GM18861 (cell line): Measurements from ENCODE around the gene PCNX4.

Experiments used
- ATAC-seq: cut with Tn5 transposase; IDR thresholded peaks from one replicate; pipeline ENCODE4 v1.9.1; 2021; ENCODE audit not compliant: unreplicated experiment

PCNX4 gene

DNA sequence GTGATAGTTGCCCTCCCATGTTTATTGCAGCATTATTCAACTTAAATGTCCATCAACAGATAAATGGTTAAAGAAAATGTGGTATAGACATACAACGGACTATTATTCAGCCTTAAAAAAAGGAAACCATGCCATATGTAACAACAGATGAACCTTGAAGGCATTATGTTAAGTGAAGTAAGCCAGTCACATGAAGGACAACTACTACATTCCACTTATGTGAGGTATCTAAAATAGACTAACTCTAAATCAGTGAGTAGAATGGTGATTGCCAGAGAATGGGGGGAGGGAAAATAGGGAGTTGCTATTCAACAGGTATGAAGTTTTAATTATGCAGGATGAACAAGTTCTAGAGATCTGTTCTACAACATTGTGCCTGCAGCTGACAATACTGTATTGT lies 10.1 kb downstream of the PCNX4 start:
- ATAC-seq, result no peak

DNA sequence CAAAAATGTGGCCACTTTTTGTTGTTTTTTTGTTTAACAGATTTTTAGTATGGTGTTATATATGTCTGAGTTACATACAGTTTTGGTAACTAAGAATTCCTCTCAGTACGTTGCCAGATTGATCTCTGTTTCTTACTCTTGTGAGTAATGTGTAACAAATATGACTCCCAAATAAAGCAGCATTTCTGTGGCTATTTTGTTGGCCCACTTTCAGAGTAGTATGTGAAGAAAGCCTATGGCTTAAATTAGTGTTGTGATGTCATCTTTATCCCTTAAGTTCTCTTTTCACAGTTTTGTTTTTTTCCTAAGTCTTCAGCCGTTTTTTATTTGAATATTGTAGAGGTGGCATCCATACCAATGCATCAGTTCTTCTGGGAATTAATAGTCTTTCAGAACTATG lies 10.7 kb downstream of the PCNX4 start:
- no peak for ATAC-seq

DNA sequence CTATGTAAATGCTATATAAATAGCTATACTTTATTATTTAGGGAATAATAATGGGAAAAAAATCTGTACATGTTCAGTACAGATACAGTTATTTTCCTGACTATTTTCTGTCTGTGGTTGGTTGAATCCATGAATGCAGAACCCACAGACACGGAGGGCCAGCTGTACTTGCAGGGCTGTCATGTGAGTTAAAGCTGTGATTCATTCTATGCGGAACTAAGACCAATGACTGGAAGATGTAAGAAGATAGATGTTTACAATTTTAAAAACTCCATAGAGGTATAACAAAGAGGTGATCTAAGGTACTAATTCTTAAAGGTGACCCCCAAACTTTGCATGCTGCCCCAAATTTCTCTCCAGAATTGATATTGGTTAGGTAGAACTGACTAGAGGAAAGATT lies 14.6 kb downstream of the PCNX4 start:
- no peak for ATAC-seq

DNA sequence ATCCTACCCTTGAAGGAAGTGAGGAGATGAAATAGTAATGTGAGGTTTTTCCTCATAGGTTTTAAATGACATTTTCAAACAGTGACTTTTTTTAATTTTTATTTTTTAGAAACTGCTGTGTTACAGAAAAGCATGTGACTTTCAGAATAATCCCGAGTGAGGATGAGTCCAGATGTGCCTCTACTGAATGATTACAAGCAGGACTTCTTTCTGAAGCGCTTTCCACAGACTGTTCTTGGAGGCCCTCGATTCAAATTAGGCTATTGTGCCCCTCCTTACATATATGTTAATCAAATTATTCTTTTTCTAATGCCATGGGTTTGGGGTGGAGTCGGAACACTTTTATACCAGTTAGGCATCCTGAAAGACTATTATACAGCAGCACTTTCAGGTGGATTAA lies 15.8 kb downstream of the PCNX4 start:
- no peak for ATAC-seq

GRCh38 chr14:60111732-60112131 lies 20.0 kb downstream of the PCNX4 start:
- no peak for ATAC-seq

DNA sequence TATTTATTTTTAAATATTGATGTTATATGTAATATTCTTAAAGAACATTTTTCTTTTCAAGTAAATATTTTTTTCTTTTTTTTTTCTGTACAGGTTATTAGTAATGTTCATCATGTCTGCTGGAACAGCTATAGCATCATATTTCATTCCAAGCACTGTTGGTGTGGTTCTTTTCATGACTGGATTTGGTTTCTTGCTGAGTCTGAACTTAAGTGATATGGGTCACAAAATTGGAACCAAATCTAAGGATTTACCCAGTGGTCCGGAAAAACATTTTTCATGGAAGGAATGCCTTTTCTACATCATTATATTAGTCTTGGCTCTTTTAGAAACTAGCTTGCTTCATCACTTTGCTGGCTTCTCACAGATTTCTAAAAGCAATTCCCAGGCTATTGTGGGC lies 23.2 kb downstream of the PCNX4 start:
- ATAC-seq, result no peak

GRCh38 chr14:60116181-60116580 lies 24.5 kb downstream of the PCNX4 start:
- ATAC-seq, result no peak

DNA sequence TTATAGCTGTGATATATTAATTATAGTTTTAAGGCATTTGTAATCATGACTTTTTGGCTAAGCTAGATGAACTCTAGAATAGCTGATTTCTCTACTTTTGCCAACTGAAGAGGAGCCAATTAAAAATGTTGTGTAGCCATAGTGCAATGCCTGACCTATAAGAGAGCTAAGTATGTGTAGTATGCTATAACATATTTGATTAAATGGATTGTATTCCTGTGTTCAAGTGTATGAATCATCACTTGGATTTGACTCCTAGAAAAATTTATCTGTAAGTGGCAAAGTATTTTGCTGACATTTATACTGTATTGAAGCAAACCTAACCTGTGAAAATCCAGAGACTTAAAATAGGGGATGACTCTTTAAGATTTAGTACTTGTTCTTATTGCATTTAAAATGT lies 34.2 kb downstream of the PCNX4 start:
- ATAC-seq, result no peak

DNA sequence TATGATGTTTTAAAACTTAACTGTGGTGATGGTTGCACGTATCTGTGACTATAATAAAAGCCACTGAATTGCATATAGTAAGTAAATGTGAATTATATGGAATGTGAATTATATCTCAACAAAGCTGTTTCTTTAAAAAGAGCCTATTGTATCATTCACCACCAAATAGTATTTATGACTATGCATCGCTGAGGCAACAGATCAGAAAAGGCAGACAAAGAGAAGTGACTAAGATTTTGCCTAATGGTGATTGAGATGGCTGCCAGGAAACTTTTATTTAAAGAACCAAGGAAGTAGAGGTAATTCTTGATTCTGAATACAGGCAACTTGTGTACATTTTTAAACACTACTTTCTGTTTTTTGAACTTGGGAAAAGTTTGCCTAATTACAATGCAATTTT lies 41.8 kb downstream of the PCNX4 start:
- no peak for ATAC-seq

DNA sequence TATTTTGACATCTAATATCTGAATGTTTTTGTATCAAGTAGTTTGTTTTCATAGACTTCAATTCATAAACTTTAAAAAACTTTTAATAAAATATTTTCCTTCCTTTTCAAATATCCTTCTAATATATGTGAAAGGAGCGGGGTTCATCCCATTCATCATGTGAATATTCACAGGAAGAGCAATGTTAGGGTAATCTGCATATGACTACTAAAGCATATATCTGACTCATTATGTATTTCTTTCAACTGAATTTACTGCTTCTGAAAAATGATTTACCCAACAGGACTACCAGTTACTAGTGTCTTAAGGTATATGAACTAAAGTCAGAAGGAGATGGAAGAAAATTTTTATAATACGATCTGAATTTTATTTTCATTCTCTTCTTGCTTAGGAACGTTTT lies 43.0 kb downstream of the PCNX4 start:
- no peak for ATAC-seq

DNA sequence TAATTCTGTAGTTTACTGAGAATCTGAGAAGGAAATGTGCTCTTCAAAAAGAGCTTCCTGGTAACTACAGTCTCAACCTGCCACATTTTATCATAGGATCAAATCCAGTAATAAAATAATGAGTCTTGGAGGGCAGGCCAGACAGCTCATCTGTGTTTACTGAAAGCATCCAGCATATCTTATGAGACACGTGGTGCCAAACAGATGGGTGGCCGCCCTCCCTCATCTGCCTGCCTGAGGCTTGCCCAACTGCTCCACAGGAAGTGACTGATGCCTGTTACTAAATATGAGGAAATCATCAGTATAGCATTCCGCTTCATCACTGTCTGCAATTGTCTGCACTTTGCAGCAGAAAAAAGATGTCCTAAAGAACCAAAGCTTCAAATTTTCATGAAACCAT lies 60.0 kb downstream of the PCNX4 start:
- peak; percentile 95 for ATAC-seq

GRCh38 chr14:60153991-60154390 lies 62.3 kb downstream of the PCNX4 start:
- no peak for ATAC-seq

DNA sequence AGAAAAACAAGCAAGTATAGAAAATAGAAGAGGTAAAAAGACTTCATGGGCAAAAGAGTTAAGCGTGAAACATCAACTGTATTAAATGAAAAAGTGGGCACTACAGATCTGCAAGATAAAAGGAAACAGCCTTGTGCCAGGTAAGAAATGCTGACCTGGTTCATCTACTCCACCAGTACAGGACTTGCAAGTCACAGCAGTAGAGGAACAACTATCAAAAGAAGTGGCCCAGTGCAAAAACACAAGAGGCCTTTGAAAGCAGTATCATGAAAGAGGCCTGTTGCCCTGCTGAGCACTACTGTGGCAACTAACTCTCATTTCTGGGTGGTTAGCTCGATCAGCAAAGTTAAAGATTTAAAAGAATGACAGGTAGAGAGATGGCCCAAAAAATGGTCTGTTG lies 62.9 kb downstream of the PCNX4 start:
- no peak for ATAC-seq

GRCh38 chr14:60160422-60160821 lies 68.7 kb downstream of the PCNX4 start:
- no peak for ATAC-seq

DNA sequence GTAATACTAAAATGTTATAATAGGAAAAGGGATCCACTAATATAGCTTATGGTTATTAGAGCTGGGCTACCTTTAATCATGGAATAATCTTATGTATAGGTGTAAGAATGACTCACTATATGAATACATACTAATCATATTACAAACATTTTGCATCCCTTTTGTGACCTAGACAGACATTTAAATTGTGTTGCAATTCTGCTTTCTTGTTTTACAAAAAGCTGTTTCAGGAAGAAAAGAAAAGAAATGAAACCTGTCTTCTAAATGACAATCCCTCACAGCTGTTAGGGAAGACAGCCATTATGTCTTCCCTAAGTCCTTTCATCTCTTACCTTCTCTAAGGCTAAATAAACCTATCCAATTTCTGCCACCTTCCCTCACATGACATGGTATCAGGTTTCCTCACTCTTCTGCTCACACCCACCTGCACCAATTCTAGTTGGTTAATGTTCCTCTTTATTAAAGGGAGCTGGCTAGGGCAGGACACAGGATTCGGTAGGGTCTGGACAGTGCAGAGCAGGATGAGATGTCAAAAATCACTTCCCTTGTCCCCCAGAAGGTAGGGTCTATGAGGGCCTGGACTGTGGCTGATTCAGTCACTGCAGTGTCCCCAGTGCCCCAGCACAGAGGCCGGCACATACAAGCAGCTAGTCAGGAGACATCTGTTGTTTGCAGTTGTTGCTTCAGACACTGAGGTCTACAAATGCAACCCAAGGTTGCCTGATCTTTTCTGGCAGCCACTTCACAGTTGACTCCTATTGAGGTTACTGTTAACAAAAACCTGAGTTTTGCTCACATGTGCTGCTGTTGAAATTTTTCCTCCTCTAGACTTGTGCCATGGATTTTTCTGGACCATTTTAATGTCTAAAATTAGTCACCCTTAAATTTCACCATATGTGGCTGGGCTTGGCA lies 69.7 kb downstream of the PCNX4 start:
- ATAC-seq, result no peak

- ATAC-seq, result no peak
Observed at GRCh38 chr14:60163693-60164092, 72.0 kb downstream of the PCNX4 start.

- ATAC-seq, result no peak
Observed at GRCh38 chr14:60164404-60164711, 72.6 kb downstream of the PCNX4 start.

- peak; percentile 75 for ATAC-seq
Observed at GRCh38 chr14:60164712-60165546, 73.2 kb downstream of the PCNX4 start, which contains the start of gene DHRS7. Gene DHRS7 (minus strand): TSS chr14:60165398. CDS start chr14:60165309, 89 bp downstream.

- ATAC-seq, result peak; percentile 7
Observed at GRCh38 chr14:60165547-60165876, 73.8 kb downstream of the PCNX4 start.

- no peak for ATAC-seq
Observed at GRCh38 chr14:60166142-60166541, 74.4 kb downstream of the PCNX4 start.

DNA sequence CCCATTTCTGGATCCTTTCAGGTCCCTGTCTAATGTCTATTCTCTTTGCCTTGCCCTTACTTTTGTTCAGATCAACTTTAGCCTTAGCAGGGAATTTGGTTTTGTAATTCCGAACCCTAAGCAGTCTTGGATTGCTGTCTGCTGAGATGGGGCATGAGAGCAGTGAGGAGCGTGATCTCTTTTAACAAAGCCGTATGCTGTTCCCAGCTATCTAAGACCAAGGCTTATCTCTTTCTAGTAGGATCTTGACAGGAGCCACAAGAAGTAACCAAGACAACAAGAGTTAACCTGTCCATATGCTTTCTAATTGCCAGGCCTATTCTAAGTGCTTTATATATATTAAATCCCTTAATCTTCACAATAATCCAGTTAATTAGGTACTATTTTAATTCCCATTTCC lies 78.0 kb downstream of the PCNX4 start:
- no peak for ATAC-seq

GRCh38 chr14:60170948-60171347 lies 79.2 kb downstream of the PCNX4 start:
- ATAC-seq, result no peak
